Measurements from ENCODE around the gene DENND5A.
"Not testable (repeated sequence)": the region's sequence is repeated elsewhere in the genome, so short reads cannot be mapped to it uniquely, and the experiment has no call there.

DENND5A gene

GRCh38 chr11:9103542-9104276 lies 161.4 kb downstream of the DENND5A start:
- Histone ChIP-seq H3K27me3 (replicated peaks) (no peaks in the 10 kb centered on the region), H3K36me3 (replicated peaks) (no peaks in the 10 kb centered on the region), H3K4me3 (ENCODE audit: low read depth, low read length) (no peak overlapping the region), H3K27ac (no peak overlapping the region)
- no peak for DNase-seq
- in situ Hi-C loops (cut with HindIII; ENCODE audit: low pct_ligation_motif_present, low sequenced_read_pairs) = no loop called here
- no peak for TF ChIP-seq CTCF (IDR thresholded peaks at IDR 0.05; ENCODE audit: low read depth, low read length, missing control alignments)

- no peak for TF ChIP-seq CTCF (IDR thresholded peaks at IDR 0.05; ENCODE audit: low read depth, low read length, missing control alignments)
- Histone ChIP-seq H3K4me3 (ENCODE audit: low read depth, low read length) (no peak overlapping the region), H3K27me3 (replicated peaks) (no peaks in the 10 kb centered on the region), H3K27ac (no peak overlapping the region), H3K36me3 (replicated peaks) (no peaks in the 10 kb centered on the region)
- in situ Hi-C loops (cut with HindIII; ENCODE audit: low pct_ligation_motif_present, low sequenced_read_pairs) = no loop called here
- DNase-seq = no peak
Observed at GRCh38 chr11:9099617-9100016, 165.5 kb downstream of the DENND5A start.

- H3K4me3 ChIP-seq (ENCODE audit: low read depth, low read length); H3K27me3 ChIP-seq (replicated peaks); H3K27ac ChIP-seq; DNase-seq; in situ Hi-C loops (cut with HindIII; ENCODE audit: low pct_ligation_motif_present, low sequenced_read_pairs); H3K36me3 ChIP-seq (replicated peaks): not testable (repeated sequence)
Observed at GRCh38 chr11:9098455-9098854, 166.7 kb downstream of the DENND5A start.

GRCh38 chr11:9097186-9097943 lies 167.8 kb downstream of the DENND5A start:
- H3K27me3 ChIP-seq (replicated peaks); DNase-seq; H3K4me3 ChIP-seq (ENCODE audit: low read depth, low read length); H3K36me3 ChIP-seq (replicated peaks); in situ Hi-C loops (cut with HindIII; ENCODE audit: low pct_ligation_motif_present, low sequenced_read_pairs); H3K27ac ChIP-seq: not testable (repeated sequence)

GRCh38 chr11:9096427-9096826 lies 168.7 kb downstream of the DENND5A start:
- Histone ChIP-seq H3K27me3 (replicated peaks) (no peaks in the 10 kb centered on the region), H3K4me3 (ENCODE audit: low read depth, low read length) (no peak overlapping the region), H3K27ac (no peak overlapping the region), H3K36me3 (replicated peaks) (no peaks in the 10 kb centered on the region)
- no peak for DNase-seq
- TF ChIP-seq CTCF (IDR thresholded peaks at IDR 0.05; ENCODE audit: low read depth, low read length, missing control alignments) = no peak
- in situ Hi-C loops (cut with HindIII; ENCODE audit: low pct_ligation_motif_present, low sequenced_read_pairs) = no loop called here

- H3K4me3 ChIP-seq (ENCODE audit: low read depth, low read length) = no peak overlapping the region
- no peaks in the 10 kb centered on the region for H3K27me3 ChIP-seq (replicated peaks)
- no peak for DNase-seq
- in situ Hi-C loops (cut with HindIII; ENCODE audit: low pct_ligation_motif_present, low sequenced_read_pairs) = no loop called here
- peak; percentile 44 for TF ChIP-seq CTCF (IDR thresholded peaks at IDR 0.05; ENCODE audit: low read depth, low read length, missing control alignments)
- H3K27ac ChIP-seq = no peak overlapping the region
- no peaks in the 10 kb centered on the region for H3K36me3 ChIP-seq (replicated peaks)
Observed at GRCh38 chr11:9095421-9095820, 169.7 kb downstream of the DENND5A start.

All from brain microvascular endothelial cell (primary cell).